ENCODE data around the gene CUX1. TPM values are rescaled to one million over a fixed set of nuclear protein-coding genes. Genes with fewer than 3 reads are reported as not detected.
A peak's percentile ranks its signal among the peaks of the same experiment; 100 is the strongest.

CUX1 gene
- total RNA-seq, 4 donors from 2014 or later = 64.1 to 142 (median 111) TPM

GRCh38 chr7:101804088-101804963 lies 13.1 kb upstream of the CUX1 start:
- Histone ChIP-seq H3K27me3 (peaks cover 0 to 5% of the 10 kb centered on the region in 2 donors), H3K9me3 (no peaks in the 10 kb centered on the region), H3K4me1 (peaks cover 0 to 7% (median 0%) of the 10 kb centered on the region in 4 donors), H3K27ac (no peak overlapping the region), H3K36me3 (no peaks in the 10 kb centered on the region), H3K4me3 (no peak overlapping the region)
- DNase-seq = no peak
- TF ChIP-seq POLR2A (IDR thresholded peaks at IDR 0.05) (no peak), CTCF (IDR thresholded peaks at IDR 0.05) (no peak)

GRCh38 chr7:101804967-101805366 lies 12.5 kb upstream of the CUX1 start:
- H3K9me3 ChIP-seq = no peaks in the 10 kb centered on the region
- peaks cover 0 to 7% (median 0%) of the 10 kb centered on the region in 4 donors for H3K4me1 ChIP-seq
- TF ChIP-seq POLR2A (IDR thresholded peaks at IDR 0.05) = no peak
- peak in 4 of 6 experiments; percentile 23 to 55 (median 40) for TF ChIP-seq CTCF (IDR thresholded peaks at IDR 0.05)
- H3K36me3 ChIP-seq = no peaks in the 10 kb centered on the region
- no peak for DNase-seq
- peaks cover 0 to 5% of the 10 kb centered on the region in 2 donors for H3K27me3 ChIP-seq
- no peak overlapping the region for H3K4me3 ChIP-seq
- H3K27ac ChIP-seq = no peak overlapping the region

GRCh38 chr7:101812595-101812994 lies 4.8 kb upstream of the CUX1 start:
- Histone ChIP-seq H3K36me3 (no peaks in the 10 kb centered on the region), H3K9me3 (no peaks in the 10 kb centered on the region), H3K4me1 (peaks cover 0 to 1% (median 0%) of the 10 kb centered on the region in 4 donors), H3K27ac (no peak overlapping the region), H3K4me3 (no peak overlapping the region), H3K27me3 (no peaks in the 10 kb centered on the region)
- TF ChIP-seq POLR2A (IDR thresholded peaks at IDR 0.05) (no peak), CTCF (IDR thresholded peaks at IDR 0.05) (no peak)
- DNase-seq = no peak

GRCh38 chr7:101813402-101814019 lies 3.9 kb upstream of the CUX1 start:
- Histone ChIP-seq H3K27me3 (no peaks in the 10 kb centered on the region), H3K4me3 (peak overlapping the region; percentile 68 to 87 (median 71)), H3K4me1 (peaks cover 0 to 6% (median 0%) of the 10 kb centered on the region in 4 donors), H3K9me3 (no peaks in the 10 kb centered on the region), H3K36me3 (no peaks in the 10 kb centered on the region), H3K27ac (peak overlapping the region in 1 of 4 donors; percentile 78)
- TF ChIP-seq POLR2A (IDR thresholded peaks at IDR 0.05) (no peak), CTCF (IDR thresholded peaks at IDR 0.05) (no peak)
- no peak for DNase-seq

GRCh38 chr7:101814081-101814990 lies 3.1 kb upstream of the CUX1 start:
- H3K27me3 ChIP-seq = no peaks in the 10 kb centered on the region
- H3K4me1 ChIP-seq = peaks cover 0 to 6% (median 0%) of the 10 kb centered on the region in 4 donors
- peak; percentile 58 to 82 (median 75) for DNase-seq
- H3K27ac ChIP-seq = peak overlapping the region; percentile 66 to 81 (median 74)
- no peaks in the 10 kb centered on the region for H3K9me3 ChIP-seq
- H3K36me3 ChIP-seq = no peaks in the 10 kb centered on the region
- TF ChIP-seq POLR2A (IDR thresholded peaks at IDR 0.05) (no peak), CTCF (IDR thresholded peaks at IDR 0.05) (peak; percentile 11 to 85 (median 64))
- peak overlapping the region; percentile 68 to 87 (median 71) for H3K4me3 ChIP-seq
